ENCODE data around the gene CBX2.

CBX2 gene

DNA sequence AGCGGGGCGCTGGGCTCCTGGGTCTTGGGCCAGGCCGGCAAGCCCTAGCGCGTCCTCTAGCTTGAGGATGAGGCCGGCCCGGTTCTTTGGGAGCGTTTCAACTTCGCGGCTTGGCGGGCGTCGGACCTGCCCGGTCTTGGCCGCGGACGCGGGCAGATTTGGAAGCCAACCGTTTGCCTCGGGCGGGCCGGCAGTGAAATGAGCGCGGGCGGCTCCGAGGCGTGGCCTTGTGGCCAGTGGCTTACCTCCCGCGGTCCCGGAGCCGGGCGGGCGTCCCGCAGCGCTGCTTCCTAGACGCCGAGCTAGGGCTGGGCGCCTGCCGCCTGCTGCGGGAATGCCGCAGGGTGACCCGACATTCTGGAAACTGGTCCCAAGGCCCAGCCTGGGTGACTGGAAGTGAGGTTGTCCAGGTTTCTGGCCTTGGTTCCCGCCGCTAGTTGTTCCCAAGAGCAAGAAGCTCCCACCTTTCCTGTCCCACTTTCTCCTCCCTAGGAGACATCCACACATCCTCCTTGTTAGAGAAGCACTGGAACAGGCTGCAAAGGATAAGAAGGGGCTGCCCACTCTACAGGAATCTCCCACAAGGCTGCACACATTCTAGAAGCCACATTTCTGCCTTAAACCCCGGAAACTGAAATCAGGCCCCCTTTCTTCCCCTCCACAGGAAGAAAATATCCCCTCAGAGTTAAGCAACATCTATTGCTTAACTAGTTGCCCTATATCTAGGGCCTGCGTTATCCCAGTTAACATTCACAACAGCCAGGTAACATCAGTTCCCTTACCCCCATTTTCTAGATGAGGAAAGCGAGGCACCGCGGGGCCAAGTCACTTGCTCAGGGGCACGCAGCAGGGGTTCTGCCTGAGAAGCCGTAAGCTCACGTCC lies 23.4 kb downstream of the CBX2 start:
- peak overlapping the region; percentile 66 for H3K4me2 ChIP-seq (ENCODE audit: low read length)
- no peak overlapping the region for H3K27ac ChIP-seq
- TF ChIP-seq, protein P1, sequence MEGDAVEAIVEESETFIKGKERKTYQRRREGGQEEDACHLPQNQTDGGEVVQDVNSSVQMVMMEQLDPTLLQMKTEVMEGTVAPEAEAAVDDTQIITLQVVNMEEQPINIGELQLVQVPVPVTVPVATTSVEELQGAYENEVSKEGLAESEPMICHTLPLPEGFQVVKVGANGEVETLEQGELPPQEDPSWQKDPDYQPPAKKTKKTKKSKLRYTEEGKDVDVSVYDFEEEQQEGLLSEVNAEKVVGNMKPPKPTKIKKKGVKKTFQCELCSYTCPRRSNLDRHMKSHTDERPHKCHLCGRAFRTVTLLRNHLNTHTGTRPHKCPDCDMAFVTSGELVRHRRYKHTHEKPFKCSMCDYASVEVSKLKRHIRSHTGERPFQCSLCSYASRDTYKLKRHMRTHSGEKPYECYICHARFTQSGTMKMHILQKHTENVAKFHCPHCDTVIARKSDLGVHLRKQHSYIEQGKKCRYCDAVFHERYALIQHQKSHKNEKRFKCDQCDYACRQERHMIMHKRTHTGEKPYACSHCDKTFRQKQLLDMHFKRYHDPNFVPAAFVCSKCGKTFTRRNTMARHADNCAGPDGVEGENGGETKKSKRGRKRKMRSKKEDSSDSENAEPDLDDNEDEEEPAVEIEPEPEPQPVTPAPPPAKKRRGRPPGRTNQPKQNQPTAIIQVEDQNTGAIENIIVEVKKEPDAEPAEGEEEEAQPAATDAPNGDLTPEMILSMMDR (IDR thresholded peaks at IDR 0.05), result no peak
- H3K27me3 ChIP-seq (ENCODE audit: control insufficient read depth, insufficient read depth, low read length), result peaks cover 16% of the 10 kb centered on the region
- H3K4me1 ChIP-seq, result peaks cover 8% of the 10 kb centered on the region
- no peaks in the 10 kb centered on the region for H3K9me3 ChIP-seq (ENCODE audit: control insufficient read depth, low read length)
- H3K9ac ChIP-seq, result no peak overlapping the region
- no peaks in the 10 kb centered on the region for H3K79me2 ChIP-seq
- H3K36me3 ChIP-seq (ENCODE audit: control insufficient read depth, insufficient read depth, low read length), result no peaks in the 10 kb centered on the region
- H2AFZ ChIP-seq, result no peak overlapping the region
- H3K4me3 ChIP-seq (ENCODE audit: low read depth, low read length), result peak overlapping the region; percentile 30

DNA sequence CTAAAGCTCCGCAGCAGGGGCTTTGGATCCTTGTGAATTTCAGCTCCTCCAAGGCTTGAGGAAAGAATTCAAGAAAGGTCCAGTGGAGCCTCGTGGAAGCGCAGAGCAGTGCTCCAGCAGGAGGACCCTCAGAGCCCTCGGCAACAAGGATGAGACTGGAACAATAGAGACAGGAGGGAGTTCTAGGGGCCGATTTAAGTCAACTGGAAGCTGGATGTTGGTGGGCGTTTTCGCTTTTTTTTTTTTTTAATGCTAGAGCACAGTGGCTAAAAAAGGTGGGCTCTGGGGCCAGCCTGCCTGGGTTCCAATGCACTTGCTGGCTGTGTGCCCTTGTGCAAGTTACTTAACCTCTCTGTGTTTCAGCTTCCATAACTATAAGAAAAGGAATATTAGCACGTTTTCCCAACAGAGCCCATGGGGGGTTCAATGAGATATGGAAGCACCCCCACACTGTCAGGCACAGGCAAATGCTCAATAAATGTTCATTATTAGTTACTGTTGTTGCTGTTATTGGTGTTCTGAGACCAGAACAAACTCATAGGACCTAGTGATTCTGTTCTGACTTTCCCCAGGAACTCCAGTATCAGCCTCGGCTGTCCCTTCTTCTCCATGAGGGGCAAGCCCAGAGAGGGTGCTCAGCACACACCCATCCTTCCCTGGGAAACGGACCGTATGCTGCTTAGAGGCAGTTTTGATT lies 24.2 kb downstream of the CBX2 start:
- no peak overlapping the region for H2AFZ ChIP-seq
- H3K4me2 ChIP-seq (ENCODE audit: low read length), result peak overlapping the region; percentile 48
- TF ChIP-seq, protein P1 (IDR thresholded peaks at IDR 0.05), result no peak
- peaks cover 8% of the 10 kb centered on the region for H3K4me1 ChIP-seq
- peaks cover 18% of the 10 kb centered on the region for H3K27me3 ChIP-seq (ENCODE audit: control insufficient read depth, insufficient read depth, low read length)
- H3K79me2 ChIP-seq, result no peaks in the 10 kb centered on the region
- no peak overlapping the region for H3K9ac ChIP-seq
- no peak overlapping the region for H3K27ac ChIP-seq
- H3K4me3 ChIP-seq (ENCODE audit: low read depth, low read length), result no peak overlapping the region
- H3K36me3 ChIP-seq (ENCODE audit: control insufficient read depth, insufficient read depth, low read length), result no peaks in the 10 kb centered on the region
- H3K9me3 ChIP-seq (ENCODE audit: control insufficient read depth, low read length), result no peaks in the 10 kb centered on the region

DNA sequence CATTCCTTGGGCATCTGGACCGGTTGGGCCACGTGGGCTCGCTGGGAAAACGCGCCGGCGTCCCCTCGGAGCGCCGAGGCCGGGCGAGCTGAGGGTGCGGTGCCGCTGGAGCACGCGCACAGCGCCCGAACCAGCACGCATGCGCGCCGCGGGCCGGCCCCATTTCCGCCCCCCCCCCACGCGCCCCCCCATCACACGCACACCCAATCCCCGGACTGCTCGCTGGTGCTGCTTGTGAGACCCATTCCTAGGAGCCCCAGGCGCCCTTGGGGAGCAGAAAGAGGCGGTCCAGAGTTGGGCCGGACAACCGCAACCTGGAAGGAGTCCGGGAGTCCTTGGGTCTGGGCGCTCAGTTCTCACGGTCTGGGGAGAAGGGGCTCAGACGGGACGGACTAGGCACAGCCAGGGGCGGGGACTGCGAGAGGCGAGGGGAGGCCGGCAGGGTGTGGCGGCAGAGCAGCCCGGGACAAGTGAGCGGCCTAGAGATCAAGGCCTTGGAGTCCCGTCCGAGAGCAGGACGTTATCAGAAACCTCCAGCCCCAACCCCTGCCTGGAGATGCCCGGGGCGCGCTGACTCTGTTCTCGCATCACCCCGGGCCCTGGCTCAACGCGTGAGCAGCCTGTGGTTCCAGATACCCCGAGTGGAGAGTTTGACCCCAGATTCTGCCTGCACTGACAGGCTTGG lies 24.9 kb downstream of the CBX2 start:
- Histone ChIP-seq H3K4me1 (peaks cover 7% of the 10 kb centered on the region), H3K9ac (no peak overlapping the region)
- TF ChIP-seq, protein P1 (IDR thresholded peaks at IDR 0.05), result no peak

DNA sequence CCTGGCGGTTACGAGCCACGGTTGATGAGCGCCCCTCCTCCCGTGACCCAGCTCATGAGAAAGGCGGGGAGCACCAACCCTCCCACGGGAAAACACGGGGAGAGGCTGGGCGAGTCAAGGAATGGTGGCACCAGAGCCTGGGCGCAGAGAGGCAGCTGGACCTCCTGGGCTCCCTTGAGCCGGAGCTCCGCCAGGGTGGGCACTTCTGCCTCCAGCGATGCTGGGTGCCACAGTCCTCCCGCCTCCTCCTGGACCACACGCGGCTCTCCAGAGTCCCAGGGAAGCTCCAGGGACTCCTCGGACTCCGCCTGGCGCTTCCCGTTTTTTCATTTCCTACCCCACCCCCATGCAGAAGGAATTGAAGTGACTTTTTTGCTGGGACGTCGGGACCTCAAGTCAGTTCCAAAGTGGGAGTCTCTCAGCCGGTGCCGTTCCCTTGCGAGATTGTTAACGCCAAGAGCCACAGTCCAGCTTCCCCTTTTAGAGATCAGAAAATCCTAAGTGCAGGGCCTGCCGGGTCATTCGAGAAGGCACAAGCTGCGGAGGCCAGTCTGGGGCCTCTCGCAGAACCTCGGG lies 25.6 kb downstream of the CBX2 start:
- Histone ChIP-seq H3K4me2 (ENCODE audit: low read length) (peak overlapping the region; percentile 49), H3K9ac (no peak overlapping the region), H3K9me3 (ENCODE audit: control insufficient read depth, low read length) (no peaks in the 10 kb centered on the region), H3K36me3 (ENCODE audit: control insufficient read depth, insufficient read depth, low read length) (no peaks in the 10 kb centered on the region), H3K4me3 (ENCODE audit: low read depth, low read length) (peak overlapping the region; percentile 28), H3K27ac (no peak overlapping the region), H3K4me1 (peaks cover under 1% of the 10 kb centered on the region), H3K27me3 (ENCODE audit: control insufficient read depth, insufficient read depth, low read length) (peaks cover 18% of the 10 kb centered on the region), H2AFZ (no peak overlapping the region), H3K79me2 (no peaks in the 10 kb centered on the region)
- TF ChIP-seq, protein P1 (IDR thresholded peaks at IDR 0.05), result no peak

More for the DNA sequence above, 24.9 kb downstream of the CBX2 start:
- H3K36me3 ChIP-seq (ENCODE audit: control insufficient read depth, insufficient read depth, low read length), result no peaks in the 10 kb centered on the region
- H3K27ac ChIP-seq, result no peak overlapping the region
- peaks cover 18% of the 10 kb centered on the region for H3K27me3 ChIP-seq (ENCODE audit: control insufficient read depth, insufficient read depth, low read length)
- no peaks in the 10 kb centered on the region for H3K79me2 ChIP-seq
- H3K4me2 ChIP-seq (ENCODE audit: low read length), result peak overlapping the region; percentile 49
- H3K9me3 ChIP-seq (ENCODE audit: control insufficient read depth, low read length), result no peaks in the 10 kb centered on the region
- H2AFZ ChIP-seq, result no peak overlapping the region
- H3K4me3 ChIP-seq (ENCODE audit: low read depth, low read length), result peak overlapping the region; percentile 28
